Stimulated activated CD4-positive, alpha-beta T cell treated with anti-CD3 and anti-CD28 coated beads, Interleukin-4, amount 100 ng/mL, for 48 hours (primary cell): ENCODE data around the gene LCE3A.
"Not testable (repeated sequence)": the region's sequence is repeated elsewhere in the genome, so short reads cannot be mapped to it uniquely, and the experiment has no call there.

Source experiments
- DNase-seq, 2 donors: peaks; one replicate each; pipeline ENCODE4 v3.0.0-alpha.2; 2020; ENCODE audit warnings: low read depth in 2 of 2

The LCE3A gene

GRCh38 chr1:152622803-152623202 lies at the start of gene LCE3A:
Gene LCE3A, minus strand, starts transcription at chr1:152623103. Its CDS starts 0 bp downstream, at chr1:152623103.
- no peak for DNase-seq

GRCh38 chr1:152667648-152668047 lies 44.7 kb upstream of the LCE3A start:
- no peak for DNase-seq

GRCh38 chr1:152666171-152666570 lies 43.3 kb upstream of the LCE3A start:
- not testable (repeated sequence) for DNase-seq

- no peak for DNase-seq
Observed at GRCh38 chr1:152663098-152663497, 40.2 kb upstream of the LCE3A start, which contains the start of gene LCE2D. Gene LCE2D, plus strand, starts transcription at chr1:152663380. Its CDS starts 726 bp downstream, at chr1:152664106.

- no peak for DNase-seq
Observed at GRCh38 chr1:152658649-152659048, 35.7 kb upstream of the LCE3A start.

- no peak for DNase-seq
Observed at GRCh38 chr1:152657677-152658076, 34.8 kb upstream of the LCE3A start.

GRCh38 chr1:152656459-152656858 lies 33.6 kb upstream of the LCE3A start:
- DNase-seq, result no peak

GRCh38 chr1:152654110-152654509 lies 31.2 kb upstream of the LCE3A start:
- peak; percentile 30 to 41 for DNase-seq

GRCh38 chr1:152646656-152647055 lies 23.8 kb upstream of the LCE3A start:
- DNase-seq, result no peak

GRCh38 chr1:152645146-152645545 lies 22.2 kb upstream of the LCE3A start:
- DNase-seq, result no peak

- no peak for DNase-seq
Observed at GRCh38 chr1:152643945-152644344, 21.0 kb upstream of the LCE3A start.

GRCh38 chr1:152640351-152640750 lies 17.4 kb upstream of the LCE3A start:
- no peak for DNase-seq

- DNase-seq, result no peak
Observed at GRCh38 chr1:152630596-152630995, 7.7 kb upstream of the LCE3A start.

GRCh38 chr1:152626744-152627143 lies 3.8 kb upstream of the LCE3A start:
- DNase-seq, result no peak

- DNase-seq, result peak; percentile 3 to 21
Observed at GRCh38 chr1:152623203-152623844, 421 bp upstream of the LCE3A start.

- DNase-seq, result no peak
Observed at GRCh38 chr1:152621993-152622392, 910 bp downstream of the LCE3A start.

GRCh38 chr1:152613511-152613910 lies 9.4 kb downstream of the LCE3A start, which contains the start of gene LCE3B:
Gene LCE3B, plus strand, starts transcription at chr1:152613811. Its CDS starts 0 bp downstream, at chr1:152613811.
- no peak for DNase-seq

- no peak for DNase-seq
Observed at GRCh38 chr1:152599934-152600333, 23.0 kb downstream of the LCE3A start, which contains the start of gene LCE3C. Gene LCE3C, plus strand, starts transcription at chr1:152600234. Its CDS starts 498 bp downstream, at chr1:152600732.

GRCh38 chr1:152596986-152597385 lies 25.9 kb downstream of the LCE3A start:
- DNase-seq, result no peak

GRCh38 chr1:152585586-152585985 lies 37.3 kb downstream of the LCE3A start:
- DNase-seq, result no peak

- no peak for DNase-seq
Observed at GRCh38 chr1:152582647-152583046, 40.3 kb downstream of the LCE3A start.

- DNase-seq, result no peak
Observed at GRCh38 chr1:152580433-152580832, 42.5 kb downstream of the LCE3A start, which contains the start of gene LCE3D. Gene LCE3D, minus strand, starts transcription at chr1:152580516. Its CDS starts 580 bp downstream, at chr1:152579936.

- DNase-seq, result not testable (repeated sequence)
Observed at GRCh38 chr1:152579526-152579925, 43.4 kb downstream of the LCE3A start.

GRCh38 chr1:152577168-152577567 lies 45.7 kb downstream of the LCE3A start:
- no peak for DNase-seq
